Measurements from ENCODE around the gene SLC36A1. TPM values are rescaled to one million over a fixed set of nuclear protein-coding genes. Genes with fewer than 3 reads are reported as not detected.

SLC36A1 gene
- total RNA-seq, 4 donors from 2014 or later, result 35.2 to 91.3 (median 69.8) TPM

DNA sequence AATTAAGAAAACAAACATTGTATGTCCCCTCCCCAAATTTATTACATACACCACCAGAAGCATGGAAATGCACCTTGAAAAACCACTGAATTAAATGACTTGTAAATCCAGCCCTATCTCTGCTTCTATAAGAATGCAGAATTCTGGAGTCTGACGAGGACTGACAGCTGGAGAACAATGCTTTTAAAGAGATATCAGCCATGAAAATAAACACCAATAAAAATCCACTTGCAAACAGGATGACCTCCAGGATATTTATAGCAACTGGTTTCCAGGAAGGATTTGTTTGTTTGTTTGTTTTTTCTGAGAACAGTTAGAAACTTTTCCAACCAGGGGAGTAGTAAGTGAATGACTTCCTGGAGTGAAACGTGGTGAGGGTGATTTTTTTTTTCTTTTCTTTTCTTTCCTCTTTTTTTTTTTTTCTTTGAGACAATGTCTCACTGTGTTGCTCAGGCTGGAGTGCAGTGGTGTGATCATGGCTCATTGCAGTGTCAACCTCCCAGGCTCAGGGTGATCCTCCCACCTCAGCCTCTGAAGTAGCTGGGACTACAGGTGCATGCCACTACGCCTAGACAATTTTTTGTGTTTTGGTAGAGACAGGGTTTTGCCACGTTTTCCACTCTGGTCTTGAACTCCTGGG lies 38.7 kb upstream of the SLC36A1 start:
- intact Hi-C loops (cut with DNase I; ENCODE audit: low total_unique reads), result no loop called here

GRCh38 chr5:151413800-151414199 lies 33.6 kb upstream of the SLC36A1 start:
- intact Hi-C loops (cut with DNase I; ENCODE audit: low total_unique reads) (no loop called here), in situ Hi-C loops (cut with MboI; ENCODE audit: low pct_ligation_motif_present in 1 of 4, low pct_unique_long_range_greater_than_20kb in 1 of 4, low sequenced_read_pairs in 3 of 4) (no loop called here)
- H3K27ac ChIP-seq, result no peak overlapping the region
- no peaks in the 10 kb centered on the region for H3K4me1 ChIP-seq
- DNase-seq, result no peak
- peaks cover 3% of the 10 kb centered on the region for H3K27me3 ChIP-seq
- TF ChIP-seq POLR2AphosphoS5 (IDR thresholded peaks at IDR 0.05) (no peak), POLR2A (IDR thresholded peaks at IDR 0.05) (no peak), EP300 (IDR thresholded peaks at IDR 0.05; ENCODE audit: low read depth) (no peak)
- TF ChIP-seq, protein P1, sequence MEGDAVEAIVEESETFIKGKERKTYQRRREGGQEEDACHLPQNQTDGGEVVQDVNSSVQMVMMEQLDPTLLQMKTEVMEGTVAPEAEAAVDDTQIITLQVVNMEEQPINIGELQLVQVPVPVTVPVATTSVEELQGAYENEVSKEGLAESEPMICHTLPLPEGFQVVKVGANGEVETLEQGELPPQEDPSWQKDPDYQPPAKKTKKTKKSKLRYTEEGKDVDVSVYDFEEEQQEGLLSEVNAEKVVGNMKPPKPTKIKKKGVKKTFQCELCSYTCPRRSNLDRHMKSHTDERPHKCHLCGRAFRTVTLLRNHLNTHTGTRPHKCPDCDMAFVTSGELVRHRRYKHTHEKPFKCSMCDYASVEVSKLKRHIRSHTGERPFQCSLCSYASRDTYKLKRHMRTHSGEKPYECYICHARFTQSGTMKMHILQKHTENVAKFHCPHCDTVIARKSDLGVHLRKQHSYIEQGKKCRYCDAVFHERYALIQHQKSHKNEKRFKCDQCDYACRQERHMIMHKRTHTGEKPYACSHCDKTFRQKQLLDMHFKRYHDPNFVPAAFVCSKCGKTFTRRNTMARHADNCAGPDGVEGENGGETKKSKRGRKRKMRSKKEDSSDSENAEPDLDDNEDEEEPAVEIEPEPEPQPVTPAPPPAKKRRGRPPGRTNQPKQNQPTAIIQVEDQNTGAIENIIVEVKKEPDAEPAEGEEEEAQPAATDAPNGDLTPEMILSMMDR (IDR thresholded peaks at IDR 0.05), result no peak
- H3K9me3 ChIP-seq, result no peaks in the 10 kb centered on the region
- H3K36me3 ChIP-seq, result no peaks in the 10 kb centered on the region
- no peak overlapping the region for H3K4me3 ChIP-seq
- 61 to 79% methylated on average over 3 of the region's 3 CpGs for WGBS, 2 donors (ENCODE audit: low coverage in 1 of 2)

More for the DNA sequence above, 38.7 kb upstream of the SLC36A1 start:
- TF ChIP-seq, protein P1 (IDR thresholded peaks at IDR 0.05), result no peak
- TF ChIP-seq POLR2AphosphoS5 (IDR thresholded peaks at IDR 0.05) (no peak), POLR2A (IDR thresholded peaks at IDR 0.05) (no peak), EP300 (IDR thresholded peaks at IDR 0.05; ENCODE audit: low read depth) (no peak)
- H3K9me3 ChIP-seq, result no peaks in the 10 kb centered on the region
- no peak for DNase-seq
- H3K36me3 ChIP-seq, result no peaks in the 10 kb centered on the region
- no peaks in the 10 kb centered on the region for H3K4me1 ChIP-seq
- no peak overlapping the region for H3K27ac ChIP-seq
- H3K27me3 ChIP-seq, result peaks cover 3% of the 10 kb centered on the region
- in situ Hi-C loops (cut with MboI; ENCODE audit: low pct_ligation_motif_present in 1 of 4, low pct_unique_long_range_greater_than_20kb in 1 of 4, low sequenced_read_pairs in 3 of 4), result no loop called here
- no peak overlapping the region for H3K4me3 ChIP-seq
- 6 to 31% methylated on average over 2 to 4 of the region's 4 CpGs for WGBS, 2 donors (ENCODE audit: low coverage in 1 of 2)

GRCh38 chr5:151414536-151414935 lies 32.9 kb upstream of the SLC36A1 start:
- in situ Hi-C loops (cut with MboI; ENCODE audit: low pct_ligation_motif_present in 1 of 4, low pct_unique_long_range_greater_than_20kb in 1 of 4, low sequenced_read_pairs in 3 of 4) (no loop called here), intact Hi-C loops (cut with DNase I; ENCODE audit: low total_unique reads) (no loop called here)
- 62 to 67% methylated on average over 1 to 3 of the region's 3 CpGs for WGBS, 2 donors (ENCODE audit: low coverage in 1 of 2)
- Histone ChIP-seq H3K27me3 (peaks cover 3% of the 10 kb centered on the region), H3K4me1 (no peaks in the 10 kb centered on the region), H3K36me3 (no peaks in the 10 kb centered on the region), H3K4me3 (no peak overlapping the region), H3K27ac (no peak overlapping the region), H3K9me3 (no peaks in the 10 kb centered on the region)
- TF ChIP-seq EP300 (IDR thresholded peaks at IDR 0.05; ENCODE audit: low read depth), result no peak
- TF ChIP-seq POLR2AphosphoS5 (IDR thresholded peaks at IDR 0.05), result no peak
- no peak for TF ChIP-seq POLR2A (IDR thresholded peaks at IDR 0.05)
- TF ChIP-seq, protein P1 (IDR thresholded peaks at IDR 0.05), result no peak
- no peak for DNase-seq

DNA sequence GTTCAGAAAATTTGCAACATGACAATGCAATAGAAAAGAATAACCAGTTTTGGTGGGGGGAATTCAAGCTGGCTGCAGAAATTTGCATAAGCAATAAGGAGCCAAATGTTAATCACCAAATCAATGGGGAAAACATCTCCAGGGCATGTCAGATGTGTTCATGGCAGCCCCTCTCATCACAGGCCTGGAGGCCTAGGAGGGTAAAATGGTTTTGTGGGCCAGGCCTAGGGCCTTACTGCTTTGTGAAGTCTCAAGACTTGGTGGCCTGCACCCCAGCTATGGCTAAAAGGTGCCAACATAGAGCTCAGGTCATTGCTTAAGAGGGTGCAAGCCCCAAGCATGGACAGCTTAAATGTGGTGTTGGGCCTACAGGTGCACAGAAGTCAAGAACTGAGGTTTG lies 29.7 kb upstream of the SLC36A1 start:
- in situ Hi-C loops (cut with MboI; ENCODE audit: low pct_ligation_motif_present in 1 of 4, low pct_unique_long_range_greater_than_20kb in 1 of 4, low sequenced_read_pairs in 3 of 4) (no loop called here), intact Hi-C loops (cut with DNase I; ENCODE audit: low total_unique reads) (no loop called here)
- TF ChIP-seq POLR2AphosphoS5 (IDR thresholded peaks at IDR 0.05) (no peak), EP300 (IDR thresholded peaks at IDR 0.05; ENCODE audit: low read depth) (no peak), POLR2A (IDR thresholded peaks at IDR 0.05) (no peak)
- TF ChIP-seq, protein P1 (IDR thresholded peaks at IDR 0.05), result no peak
- H3K27ac ChIP-seq, result no peak overlapping the region
- no peaks in the 10 kb centered on the region for H3K27me3 ChIP-seq
- H3K36me3 ChIP-seq, result no peaks in the 10 kb centered on the region
- DNase-seq, result no peak
- no peaks in the 10 kb centered on the region for H3K4me1 ChIP-seq
- H3K9me3 ChIP-seq, result no peaks in the 10 kb centered on the region
- no peak overlapping the region for H3K4me3 ChIP-seq
